Activated CD4-positive, alpha-beta memory T cell treated with anti-CD3 and anti-CD28 coated beads for 36 hours (primary cell): ENCODE measurements around the gene DIRAS1. TPM values are rescaled to one million over a fixed set of nuclear protein-coding genes. Genes with fewer than 3 reads are reported as not detected.

Experiments
- CTCF ChIA-PET: fragments of 350-600 bp; sonication (Branson Sonifier 250); formaldehyde crosslinking; loops from one replicate; lab custom pipeline; 2021; ENCODE audit warnings: antibody characterized with exemption, inconsistent platforms; lab: Charles Lee
- POLR2A ChIA-PET: fragments of 350-600 bp; sonication (Branson Sonifier 250); formaldehyde crosslinking; loops from one replicate; lab custom pipeline; 2021; ENCODE audit warnings: antibody characterized with exemption; lab: Charles Lee
- DNase-seq: peaks from one replicate; pipeline ENCODE4 v3.0.0-alpha.2; 2020
- H3K27ac Mint-ChIP-seq: one replicate; pipeline ENCODE4 v1.8.0; 2021; ENCODE audit warnings: mixed read lengths
- H3K27me3 Mint-ChIP-seq: one replicate; pipeline ENCODE4 v1.8.0; 2021; ENCODE audit warnings: mixed read lengths
- H3K36me3 Mint-ChIP-seq: one replicate; pipeline ENCODE4 v1.8.0; 2021; ENCODE audit warnings: mixed read lengths
- H3K4me1 Mint-ChIP-seq: one replicate; pipeline ENCODE4 v1.8.0; 2021; ENCODE audit warnings: low read depth, mixed read lengths
- H3K4me3 Mint-ChIP-seq: one replicate; pipeline ENCODE4 v1.8.0; 2021; ENCODE audit warnings: mild to moderate bottlenecking, mixed read lengths
- H3K9me3 Mint-ChIP-seq: one replicate; pipeline ENCODE4 v1.8.0; 2021; ENCODE audit warnings: mixed read lengths
- intact Hi-C: fragments of 100-400 bp; cut with micrococcal nuclease; formaldehyde crosslinking; loops from one replicate; pipeline ENCODE4 v1.15.1; 2023
- total RNA-seq, 2 experiments: library from RNA; stranded (reverse); gene quantifications; one replicate each; pipeline ENCODE4 v1.2.3, GENCODE V29; 2021

Gene DIRAS1
- total RNA-seq, 2 experiments from 2014 or later, result 0.31 TPM; not detected in 1

GRCh38 chr19:2761876-2762782 is 41.0 kb upstream of the DIRAS1 start:
- peaks cover 6% of the 10 kb centered on the region for H3K4me1 Mint-ChIP-seq
- no peak for DNase-seq
- H3K27me3 Mint-ChIP-seq, result no peaks in the 10 kb centered on the region
- H3K9me3 Mint-ChIP-seq, result no peaks in the 10 kb centered on the region
- ChIA-PET POLR2A (no interaction called here), CTCF (no interaction called here)
- intact Hi-C loops, result no loop called here
- H3K4me3 Mint-ChIP-seq, result no peak overlapping the region
- H3K27ac Mint-ChIP-seq, result no peak overlapping the region
- peaks cover 30% of the 10 kb centered on the region for H3K36me3 Mint-ChIP-seq

GRCh38 chr19:2761309-2761677 is 40.1 kb upstream of the DIRAS1 start:
- ChIA-PET POLR2A (no interaction called here), CTCF (no interaction called here)
- Mint-ChIP-seq H3K4me1 (peaks cover 6% of the 10 kb centered on the region), H3K36me3 (peaks cover 32% of the 10 kb centered on the region), H3K4me3 (no peak overlapping the region), H3K27me3 (no peaks in the 10 kb centered on the region), H3K27ac (no peak overlapping the region), H3K9me3 (no peaks in the 10 kb centered on the region)
- no peak for DNase-seq
- intact Hi-C loops, result no loop called here

- no peak for DNase-seq
- Mint-ChIP-seq H3K4me1 (peaks cover 6% of the 10 kb centered on the region), H3K27me3 (no peaks in the 10 kb centered on the region), H3K4me3 (no peak overlapping the region), H3K27ac (no peak overlapping the region), H3K9me3 (no peaks in the 10 kb centered on the region), H3K36me3 (peaks cover 35% of the 10 kb centered on the region)
- intact Hi-C loops, result no loop called here
- ChIA-PET CTCF (interaction anchor here (0.9 to 1.3 kb wide), 3 partner anchors 10 to 23 kb away, joined by 3 to 10 read pairs (median 3); partner anchors contain the start of gene SGTA), POLR2A (no interaction called here)
These were observed 38.8 kb upstream of the DIRAS1 start for GRCh38 chr19:2759965-2760364.

- Mint-ChIP-seq H3K27ac (no peak overlapping the region), H3K27me3 (no peaks in the 10 kb centered on the region), H3K4me3 (no peak overlapping the region), H3K4me1 (peaks cover 6% of the 10 kb centered on the region), H3K9me3 (no peaks in the 10 kb centered on the region), H3K36me3 (peaks cover 35% of the 10 kb centered on the region)
- intact Hi-C loops, result no loop called here
- ChIA-PET CTCF (interaction anchor here (0.9 to 1.3 kb wide), 3 partner anchors 10 to 24 kb away, joined by 3 to 10 read pairs (median 3); partner anchors contain the start of gene SGTA), POLR2A (no interaction called here)
- DNase-seq, result peak; percentile 31
These were observed 38.2 kb upstream of the DIRAS1 start for GRCh38 chr19:2759362-2759761.

GRCh38 chr19:2758601-2759313 is 37.6 kb upstream of the DIRAS1 start:
- H3K27ac Mint-ChIP-seq, result no peak overlapping the region
- peaks cover 6% of the 10 kb centered on the region for H3K4me1 Mint-ChIP-seq
- no peak for DNase-seq
- H3K9me3 Mint-ChIP-seq, result no peaks in the 10 kb centered on the region
- H3K4me3 Mint-ChIP-seq, result no peak overlapping the region
- POLR2A ChIA-PET, result no interaction called here
- intact Hi-C loops, result no loop called here
- CTCF ChIA-PET, result interaction anchor here (0.9 to 1.3 kb wide), 3 partner anchors 9 to 24 kb away, joined by 3 to 10 read pairs (median 3); partner anchors contain the start of gene SGTA
- H3K36me3 Mint-ChIP-seq, result peaks cover 35% of the 10 kb centered on the region
- H3K27me3 Mint-ChIP-seq, result no peaks in the 10 kb centered on the region

GRCh38 chr19:2756921-2757881 is 36.0 kb upstream of the DIRAS1 start:
- H3K4me3 Mint-ChIP-seq, result no peak overlapping the region
- intact Hi-C loops, result no loop called here

DNA sequence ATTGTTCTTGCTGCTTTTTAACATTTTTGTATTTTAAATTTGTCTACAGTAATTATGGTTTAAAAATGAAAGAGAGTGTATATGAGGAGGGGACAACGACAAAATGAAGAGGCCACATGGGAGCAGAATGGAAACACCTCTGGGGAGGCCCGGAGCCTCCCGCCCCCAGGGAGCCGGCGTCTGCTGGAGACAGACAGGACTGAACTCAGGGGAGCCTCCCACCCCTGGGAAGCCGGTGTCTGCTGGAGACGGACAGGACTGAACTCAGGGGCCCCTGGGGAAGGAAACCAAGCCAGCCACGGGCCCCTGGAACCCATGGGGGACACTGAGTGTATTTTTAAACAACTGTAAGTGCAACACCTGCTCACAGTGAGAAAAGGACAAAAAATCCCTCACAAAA is 35.3 kb upstream of the DIRAS1 start:
- CTCF ChIA-PET, result no interaction called here
- Mint-ChIP-seq H3K27me3 (no peaks in the 10 kb centered on the region), H3K36me3 (peaks cover 24% of the 10 kb centered on the region), H3K9me3 (no peaks in the 10 kb centered on the region), H3K27ac (no peak overlapping the region), H3K4me3 (no peak overlapping the region), H3K4me1 (peaks cover 12% of the 10 kb centered on the region)
- intact Hi-C loops, result no loop called here
- POLR2A ChIA-PET, result no interaction called here
- DNase-seq, result no peak

More at GRCh38 chr19:2756921-2757881, 36.0 kb upstream of the DIRAS1 start:
- peaks cover 12% of the 10 kb centered on the region for H3K4me1 Mint-ChIP-seq
- CTCF ChIA-PET, result no interaction called here
- POLR2A ChIA-PET, result no interaction called here
- H3K27ac Mint-ChIP-seq, result no peak overlapping the region
- DNase-seq, result no peak
- H3K9me3 Mint-ChIP-seq, result no peaks in the 10 kb centered on the region
- no peaks in the 10 kb centered on the region for H3K27me3 Mint-ChIP-seq
- peaks cover 29% of the 10 kb centered on the region for H3K36me3 Mint-ChIP-seq

- H3K9me3 Mint-ChIP-seq, result no peaks in the 10 kb centered on the region
These were observed 34.6 kb upstream of the DIRAS1 start for GRCh38 chr19:2755811-2756210.

DNA sequence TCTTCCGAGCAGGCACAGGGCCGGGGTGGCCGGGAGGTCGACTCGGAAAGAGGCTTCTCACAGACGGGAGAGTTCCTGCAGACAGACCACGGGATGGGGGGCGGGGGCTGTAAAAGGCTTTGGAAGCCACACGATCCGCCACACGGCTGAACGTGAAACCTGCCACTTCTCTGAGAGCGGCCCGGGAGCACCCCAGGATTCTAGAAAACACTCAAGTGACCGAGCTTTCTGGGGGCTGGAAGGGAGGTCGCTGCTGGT is 34.2 kb upstream of the DIRAS1 start:
- no peak overlapping the region for H3K4me3 Mint-ChIP-seq
- no peak for DNase-seq
- ChIA-PET CTCF (no interaction called here), POLR2A (no interaction called here)
- intact Hi-C loops, result no loop called here
- H3K4me1 Mint-ChIP-seq, result peaks cover 12% of the 10 kb centered on the region
- H3K9me3 Mint-ChIP-seq, result no peaks in the 10 kb centered on the region
- peaks cover 20% of the 10 kb centered on the region for H3K36me3 Mint-ChIP-seq
- no peak overlapping the region for H3K27ac Mint-ChIP-seq
- H3K27me3 Mint-ChIP-seq, result no peaks in the 10 kb centered on the region

More at GRCh38 chr19:2755811-2756210, 34.6 kb upstream of the DIRAS1 start:
- POLR2A ChIA-PET, result no interaction called here
- Mint-ChIP-seq H3K4me1 (peaks cover 12% of the 10 kb centered on the region), H3K27me3 (no peaks in the 10 kb centered on the region), H3K4me3 (no peak overlapping the region), H3K36me3 (peaks cover 22% of the 10 kb centered on the region), H3K27ac (no peak overlapping the region)
- no peak for DNase-seq
- CTCF ChIA-PET, result no interaction called here
- intact Hi-C loops, result no loop called here

- Mint-ChIP-seq H3K4me1 (peaks cover 9% of the 10 kb centered on the region), H3K27me3 (no peaks in the 10 kb centered on the region), H3K27ac (no peak overlapping the region), H3K36me3 (peaks cover 20% of the 10 kb centered on the region), H3K4me3 (no peak overlapping the region), H3K9me3 (no peaks in the 10 kb centered on the region)
- intact Hi-C loops, result no loop called here
- no peak for DNase-seq
- POLR2A ChIA-PET, result interaction anchor here (1.0 kb wide), 1 partner anchor 107 kb away, joined by 3 read pairs; no protein-coding TSS in a partner anchor
- CTCF ChIA-PET, result no interaction called here
These were observed 33.7 kb upstream of the DIRAS1 start for GRCh38 chr19:2754659-2755447.

DNA sequence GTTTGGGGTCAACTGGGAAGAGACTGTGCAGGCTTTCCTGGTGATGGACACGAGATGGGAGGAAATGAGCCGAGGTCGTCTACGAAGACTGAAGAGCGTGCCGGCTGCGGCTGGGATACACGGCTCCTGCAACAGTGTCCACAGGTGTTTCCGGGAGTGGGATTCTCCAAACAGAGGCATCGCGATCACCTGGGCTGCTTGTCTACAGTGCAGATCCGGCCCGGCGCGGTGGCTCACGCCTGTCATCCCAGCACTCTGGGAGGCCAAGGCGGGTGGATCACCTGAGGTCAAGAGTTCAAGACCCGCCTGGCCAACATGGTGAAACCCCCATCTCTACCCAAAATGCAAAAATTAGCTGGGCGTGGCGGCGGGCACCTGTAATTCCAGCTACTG is 30.3 kb upstream of the DIRAS1 start:
- Mint-ChIP-seq H3K4me1 (peaks cover 5% of the 10 kb centered on the region), H3K4me3 (no peak overlapping the region), H3K27ac (no peak overlapping the region), H3K36me3 (peaks cover 7% of the 10 kb centered on the region), H3K27me3 (no peaks in the 10 kb centered on the region), H3K9me3 (no peaks in the 10 kb centered on the region)
- intact Hi-C loops, result no loop called here
- no peak for DNase-seq
- POLR2A ChIA-PET, result no interaction called here
- CTCF ChIA-PET, result interaction anchor here (0.7 to 2.9 kb wide), 3 partner anchors 103 to 745 kb away, joined by 3 to 15 read pairs (median 3); no protein-coding TSS in a partner anchor
